H1 (cell line): ENCODE results near the gene CD248. TPM values are rescaled to one million over a fixed set of nuclear protein-coding genes. Genes with fewer than 3 reads are reported as not detected.

Experiments
- CHD7 ChIP-seq: fragments of 300-600 bp; sonication (generic); IDR thresholded peaks from 2 replicates; pipeline ENCODE4 v1.7.1; 2012; ENCODE audit warnings: low read length, moderate library complexity, mild to moderate bottlenecking, inconsistent platforms; ENCODE audit not compliant: insufficient replicate concordance
- CTCF ChIP-seq, 3 experiments: IDR thresholded peaks; 1 replicate in 2 of 3; 2 replicates in 1 of 3; pipeline versions ENCODE4 v1.5.1 to v1.6.1; 2011; ENCODE audit warnings: low read length in 3 of 3, mild to moderate bottlenecking in 3 of 3, inconsistent platforms in 2 of 3, low read depth in 1 of 3, moderate library complexity in 1 of 3; ENCODE audit not compliant: insufficient read depth in 1 of 3; ENCODE audit errors: control extremely low read depth in 1 of 3
- HDAC2 ChIP-seq, 2 experiments: fragments of 300-600 bp in 1 of 2; sonication (generic) in 1 of 2; IDR thresholded peaks; 2 replicates each; pipeline ENCODE4 v1.6.1; 2011 to 2012; ENCODE audit warnings: low read depth in 2 of 2, low read length in 2 of 2, mild to moderate bottlenecking in 2 of 2, moderate library complexity in 2 of 2, borderline replicate concordance in 1 of 2, inconsistent platforms in 1 of 2
- KDM1A ChIP-seq: fragments of 200-600, 300-600 bp; sonication (generic); IDR thresholded peaks from 2 replicates; pipeline ENCODE4 v1.7.1; 2016; ENCODE audit warnings: mild to moderate bottlenecking, low read length, borderline replicate concordance
- KDM5A ChIP-seq: fragments of 200-600 bp; IDR thresholded peaks from 2 replicates; pipeline ENCODE4 v1.7.1; 2012; ENCODE audit warnings: mild to moderate bottlenecking, low read length, inconsistent platforms, mixed read lengths
- SIRT6 ChIP-seq: IDR thresholded peaks from one replicate; pipeline ENCODE4 v1.7.1; 2012; ENCODE audit warnings: low read length, inconsistent platforms
- polyA plus RNA-seq, 7 experiments: library from polyadenylated mRNA; depleted of rRNA in 3 of 7; stranded (reverse) in 5 of 7; unstranded in 2 of 7; fragments of >200 nt in 5 of 7; fragments of 200-250 nt in 2 of 7; gene quantifications; 1 replicate in 5 of 7; 2 replicates in 1 of 7; 4 replicates in 1 of 7; pipeline versions ENCODE4 v1.2.1 to v1.2.3, GENCODE V29; 2011 to 2013; ENCODE audit warnings: missing spikeins in 2 of 7, mixed read lengths in 2 of 7
- total RNA-seq: library from RNA; stranded (reverse); fragmentation: NEBNext Ultra II Directional; extraction: Animal tissue kit (Norgen Biotek cat#: 25700); gene quantifications from 2 replicates; pipeline ENCODE4 v1.2.1, GENCODE V29; 2021

Gene CD248
- total and polyA plus RNA-seq, 2 of the 8 experiments (the other 6 are each of a cell fraction or from before 2014, with no cell fraction given), result 2.7 to 3.9 TPM

GRCh38 chr11:66313321-66314185 lies 3.3 kb downstream of the CD248 start (continued):
- TF ChIP-seq CHD7 (no peak), KDM5A (no peak), SIRT6 (no peak), KDM1A (0 out of 2 replicates have a peak, but pooled peaks have one; percentile 84), CTCF (IDR thresholded peaks at IDR 0.05; ENCODE audit: control extremely low read depth in 1 of 3, insufficient read depth in 1 of 3, low read depth in 1 of 3, low read length in 3 of 3) (peak in 2 of 3 experiments; percentile 48 to 62; a peak in 3 of 4 replicates), HDAC2 (IDR thresholded peaks at IDR 0.05; ENCODE audit: borderline replicate concordance in 1 of 2, low read depth in 2 of 2, low read length in 2 of 2) (0 out of 4 replicates have a peak, but pooled peaks of 1 of the 2 experiments have one; percentile 20)
